CD4-positive, CD25-positive, alpha-beta regulatory T cell (primary cell): ENCODE results near the gene CREB5. TPM values are rescaled to one million over a fixed set of nuclear protein-coding genes. Genes with fewer than 3 reads are reported as not detected.
"Not testable (repeated sequence)": the region's sequence is repeated elsewhere in the genome, so short reads cannot be mapped to it uniquely, and the experiment has no call there.

ENCODE experiments used
- ATAC-seq, 2 donors: fragments of 150-1000 bp; cut with Tn5 transposase; one replicate each; pipeline ENCODE4 v1.10.0; 2021; ENCODE audit warnings: low read depth in 2 of 2, moderate number of reproducible peaks in 2 of 2, moderate library complexity in 1 of 2
- DNase-seq, 3 donors: peaks; one replicate each; pipeline versions ENCODE4 v3.0.0 to v3.0.0-alpha.2; 2012 to 2022; ENCODE audit warnings: mixed read lengths in 1 of 3
- H3K27ac ChIP-seq: one replicate; pipeline ENCODE4 v1.7.0; 2013; ENCODE audit warnings: mild to moderate bottlenecking, low read length; ENCODE audit not compliant: insufficient read depth, poor library complexity, severe bottlenecking
- H3K27me3 ChIP-seq: one replicate; pipeline ENCODE4 v1.7.0; 2013; ENCODE audit warnings: low read length; ENCODE audit not compliant: control insufficient read depth, insufficient read depth
- H3K36me3 ChIP-seq: one replicate; pipeline ENCODE4 v1.7.0; 2013; ENCODE audit warnings: mild to moderate bottlenecking, low read length, moderate library complexity; ENCODE audit not compliant: control insufficient read depth, insufficient read depth
- H3K4me1 ChIP-seq: 2 replicates; pipeline ENCODE4 v1.7.0; 2013; ENCODE audit warnings: mild to moderate bottlenecking, low read length; ENCODE audit not compliant: insufficient read depth, control insufficient read depth, poor library complexity, severe bottlenecking
- H3K4me3 ChIP-seq: one replicate; pipeline ENCODE4 v1.7.0; 2013; ENCODE audit warnings: low read depth, mild to moderate bottlenecking, low read length, moderate library complexity
- H3K9me3 ChIP-seq, 2 experiments: 1 replicate in 1 of 2; 2 replicates in 1 of 2; pipeline ENCODE4 v1.7.0; 2013; ENCODE audit warnings: low read length in 2 of 2, mild to moderate bottlenecking in 1 of 2, moderate library complexity in 1 of 2; ENCODE audit not compliant: control insufficient read depth in 2 of 2
- H3K27ac Mint-ChIP-seq, 3 donors: one replicate each; pipeline ENCODE4 v1.8.0; 2020 to 2022; ENCODE audit warnings: mild to moderate bottlenecking in 3 of 3, mixed read lengths in 3 of 3, moderate library complexity in 2 of 3
- H3K27me3 Mint-ChIP-seq: one replicate; pipeline ENCODE4 v1.8.0; 2022; ENCODE audit warnings: mild to moderate bottlenecking, mixed read lengths
- H3K36me3 Mint-ChIP-seq: one replicate; pipeline ENCODE4 v1.8.0; 2020; ENCODE audit warnings: mixed read lengths
- H3K4me1 Mint-ChIP-seq, 4 donors: one replicate each; pipeline ENCODE4 v1.8.0; 2020 to 2022; ENCODE audit warnings: mixed read lengths in 4 of 4, mild to moderate bottlenecking in 1 of 4
- H3K4me3 Mint-ChIP-seq, 4 donors: one replicate each; pipeline ENCODE4 v1.8.0; 2020 to 2022; ENCODE audit warnings: mild to moderate bottlenecking in 4 of 4, mixed read lengths in 4 of 4, moderate library complexity in 3 of 4
- H3K9me3 Mint-ChIP-seq, 7 donors: one replicate each; pipeline ENCODE4 v1.8.0; 2020 to 2022; ENCODE audit warnings: mixed read lengths in 7 of 7, mild to moderate bottlenecking in 3 of 7, moderate library complexity in 2 of 7
- polyA plus RNA-seq, 4 donors: library from polyadenylated mRNA; unstranded; fragments of 300-500 nt; fragmentation: Illumina TruSeq; gene quantifications; one replicate each; pipeline ENCODE4 v1.2.3, GENCODE V29; 2021
- total RNA-seq: library from RNA; stranded (reverse); gene quantifications from one replicate; pipeline ENCODE4 v1.2.3, GENCODE V29; 2022

The CREB5 gene
- total and polyA plus RNA-seq, 5 donors from 2014 or later: 1.3 TPM; not detected in 4

- no peak overlapping the region for H3K27ac Mint-ChIP-seq
- no peak overlapping the region for H3K27ac ChIP-seq
- peaks cover 0 to under 1% (median 0%) of the 10 kb centered on the region in 7 donors for H3K9me3 Mint-ChIP-seq
These were observed 185.0 kb downstream of the CREB5 start for GRCh38 chr7:28597284-28597683.

GRCh38 chr7:28598037-28598436, 185.7 kb downstream of the CREB5 start:
- H3K4me3 ChIP-seq, H3K36me3 ChIP-seq, DNase-seq, H3K27me3 Mint-ChIP-seq, ATAC-seq, H3K27ac Mint-ChIP-seq, H3K9me3 Mint-ChIP-seq, H3K4me3 Mint-ChIP-seq, H3K36me3 Mint-ChIP-seq, H3K4me1 Mint-ChIP-seq, H3K4me1 ChIP-seq, H3K27ac ChIP-seq, H3K27me3 ChIP-seq, H3K9me3 ChIP-seq: not testable (repeated sequence)

More at GRCh38 chr7:28597284-28597683, 185.0 kb downstream of the CREB5 start:
- no peaks in the 10 kb centered on the region for H3K4me1 Mint-ChIP-seq
- H3K36me3 Mint-ChIP-seq: no peaks in the 10 kb centered on the region
- Histone ChIP-seq H3K4me1 (no peaks in the 10 kb centered on the region), H3K9me3 (no peaks in the 10 kb centered on the region), H3K27me3 (no peaks in the 10 kb centered on the region), H3K4me3 (no peak overlapping the region), H3K36me3 (no peaks in the 10 kb centered on the region)
- DNase-seq: no peak
- no peak overlapping the region for H3K4me3 Mint-ChIP-seq
- ATAC-seq: no peak
- H3K27me3 Mint-ChIP-seq: peaks cover 6% of the 10 kb centered on the region

- no peak overlapping the region for H3K4me3 ChIP-seq
- no peaks in the 10 kb centered on the region for H3K27me3 ChIP-seq
- ATAC-seq (no peak), DNase-seq (no peak)
- no peaks in the 10 kb centered on the region for H3K9me3 ChIP-seq
- Mint-ChIP-seq H3K27me3 (peaks cover 8% of the 10 kb centered on the region), H3K9me3 (peaks cover 0 to 3% (median 0%) of the 10 kb centered on the region in 7 donors), H3K4me3 (no peak overlapping the region), H3K4me1 (no peaks in the 10 kb centered on the region), H3K27ac (no peak overlapping the region), H3K36me3 (no peaks in the 10 kb centered on the region)
- H3K27ac ChIP-seq: no peak overlapping the region
- no peaks in the 10 kb centered on the region for H3K4me1 ChIP-seq
- H3K36me3 ChIP-seq: no peaks in the 10 kb centered on the region
These were observed 186.3 kb downstream of the CREB5 start for GRCh38 chr7:28598586-28598985.

GRCh38 chr7:28599411-28599810, 187.1 kb downstream of the CREB5 start:
- no peak for ATAC-seq
- Histone ChIP-seq H3K27me3 (no peaks in the 10 kb centered on the region), H3K27ac (no peak overlapping the region), H3K9me3 (no peaks in the 10 kb centered on the region), H3K4me1 (no peaks in the 10 kb centered on the region), H3K4me3 (no peak overlapping the region), H3K36me3 (no peaks in the 10 kb centered on the region)
- DNase-seq: no peak
- Mint-ChIP-seq H3K9me3 (peaks cover 0 to 3% (median 0%) of the 10 kb centered on the region in 7 donors), H3K36me3 (no peaks in the 10 kb centered on the region), H3K27ac (no peak overlapping the region), H3K4me1 (no peaks in the 10 kb centered on the region), H3K4me3 (no peak overlapping the region), H3K27me3 (peaks cover 8% of the 10 kb centered on the region)

- no peak for ATAC-seq
- H3K27ac ChIP-seq: no peak overlapping the region
- no peak for DNase-seq
- no peaks in the 10 kb centered on the region for H3K4me1 Mint-ChIP-seq
- no peak overlapping the region for H3K4me3 ChIP-seq
- H3K27me3 ChIP-seq: no peaks in the 10 kb centered on the region
- H3K9me3 Mint-ChIP-seq: peaks cover 0 to 3% (median 0%) of the 10 kb centered on the region in 7 donors
- H3K4me3 Mint-ChIP-seq: no peak overlapping the region
- H3K4me1 ChIP-seq: no peaks in the 10 kb centered on the region
- peaks cover 16% of the 10 kb centered on the region for H3K27me3 Mint-ChIP-seq
- H3K36me3 ChIP-seq: no peaks in the 10 kb centered on the region
- no peak overlapping the region for H3K27ac Mint-ChIP-seq
- H3K9me3 ChIP-seq: no peaks in the 10 kb centered on the region
- H3K36me3 Mint-ChIP-seq: no peaks in the 10 kb centered on the region
These were observed 190.0 kb downstream of the CREB5 start for GRCh38 chr7:28602282-28602681.

GRCh38 chr7:28605427-28606085, 193.2 kb downstream of the CREB5 start:
- Histone ChIP-seq H3K4me3 (no peak overlapping the region), H3K27me3 (no peaks in the 10 kb centered on the region), H3K27ac (no peak overlapping the region), H3K36me3 (no peaks in the 10 kb centered on the region), H3K9me3 (no peaks in the 10 kb centered on the region), H3K4me1 (no peaks in the 10 kb centered on the region)
- ATAC-seq: no peak
- no peaks in the 10 kb centered on the region for H3K36me3 Mint-ChIP-seq
- peaks cover 0 to 3% (median 0%) of the 10 kb centered on the region in 7 donors for H3K9me3 Mint-ChIP-seq
- peaks cover 23% of the 10 kb centered on the region for H3K27me3 Mint-ChIP-seq
- no peak overlapping the region for H3K27ac Mint-ChIP-seq
- no peak overlapping the region for H3K4me3 Mint-ChIP-seq
- no peaks in the 10 kb centered on the region for H3K4me1 Mint-ChIP-seq
- DNase-seq: no peak

GRCh38 chr7:28606421-28606820, 194.1 kb downstream of the CREB5 start:
- Histone ChIP-seq H3K27ac (no peak overlapping the region), H3K36me3 (no peaks in the 10 kb centered on the region), H3K4me3 (no peak overlapping the region), H3K27me3 (no peaks in the 10 kb centered on the region), H3K9me3 (no peaks in the 10 kb centered on the region), H3K4me1 (no peaks in the 10 kb centered on the region)
- H3K27me3 Mint-ChIP-seq: peaks cover 22% of the 10 kb centered on the region
- no peak overlapping the region for H3K4me3 Mint-ChIP-seq
- H3K27ac Mint-ChIP-seq: no peak overlapping the region
- peaks cover 0 to 3% (median 0%) of the 10 kb centered on the region in 7 donors for H3K9me3 Mint-ChIP-seq
- no peaks in the 10 kb centered on the region for H3K36me3 Mint-ChIP-seq
- DNase-seq (no peak), ATAC-seq (no peak)
- H3K4me1 Mint-ChIP-seq: no peaks in the 10 kb centered on the region

- no peak for DNase-seq
- Histone ChIP-seq H3K9me3 (no peaks in the 10 kb centered on the region), H3K4me3 (no peak overlapping the region), H3K36me3 (no peaks in the 10 kb centered on the region), H3K27ac (no peak overlapping the region), H3K4me1 (no peaks in the 10 kb centered on the region), H3K27me3 (no peaks in the 10 kb centered on the region)
- Mint-ChIP-seq H3K36me3 (no peaks in the 10 kb centered on the region), H3K27me3 (peaks cover 16% of the 10 kb centered on the region), H3K4me1 (no peaks in the 10 kb centered on the region), H3K27ac (no peak overlapping the region), H3K9me3 (peaks cover 0 to 2% (median 0%) of the 10 kb centered on the region in 7 donors), H3K4me3 (no peak overlapping the region)
- ATAC-seq: no peak
These were observed 195.5 kb downstream of the CREB5 start for GRCh38 chr7:28607855-28608193.
